Measurements from ENCODE around the gene FBXO5.
"Not testable (repeated sequence)": the region's sequence is repeated elsewhere in the genome, so short reads cannot be mapped to it uniquely, and the experiment has no call there.

The FBXO5 gene

DNA sequence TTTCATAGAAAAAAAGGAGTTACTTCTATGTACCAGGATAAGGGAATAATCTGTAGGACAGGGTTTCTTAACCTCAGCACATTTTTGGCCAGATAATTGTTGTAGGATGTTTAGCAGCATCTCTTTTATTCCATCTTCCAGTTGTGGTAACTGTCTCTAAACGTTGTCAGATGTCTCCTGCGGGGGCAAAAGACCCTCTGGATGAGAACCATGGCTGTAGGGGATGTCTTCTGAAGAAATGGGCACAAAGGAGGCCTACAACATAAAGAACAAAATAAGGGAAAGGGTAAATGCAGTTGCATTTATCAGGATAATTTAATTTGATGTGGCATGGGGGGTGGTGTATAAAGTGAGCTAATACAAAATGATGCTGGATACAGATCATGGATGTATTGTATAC is 4.1 kb upstream of the FBXO5 start:
- no peak for DNase-seq

DNA sequence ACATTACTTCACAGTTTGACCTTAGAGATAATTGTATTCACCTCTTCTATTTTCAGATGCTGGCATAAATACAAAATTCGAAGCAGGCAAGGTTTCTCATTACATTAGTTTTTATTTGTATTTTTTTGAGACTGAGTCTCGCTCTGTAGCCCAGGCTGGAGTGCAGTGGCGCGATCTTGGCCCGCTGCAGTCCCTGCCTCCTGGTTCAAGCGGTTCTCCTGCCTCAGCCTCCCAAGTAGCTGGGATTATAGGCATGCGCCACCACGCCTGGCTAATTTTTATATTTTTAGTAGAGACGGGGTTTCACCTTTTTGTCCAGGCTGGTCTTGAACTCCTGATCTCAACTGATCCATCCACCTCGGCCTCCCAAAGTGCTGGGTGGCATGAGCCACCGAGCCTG is 2.5 kb upstream of the FBXO5 start:
- not testable (repeated sequence) for DNase-seq

DNA sequence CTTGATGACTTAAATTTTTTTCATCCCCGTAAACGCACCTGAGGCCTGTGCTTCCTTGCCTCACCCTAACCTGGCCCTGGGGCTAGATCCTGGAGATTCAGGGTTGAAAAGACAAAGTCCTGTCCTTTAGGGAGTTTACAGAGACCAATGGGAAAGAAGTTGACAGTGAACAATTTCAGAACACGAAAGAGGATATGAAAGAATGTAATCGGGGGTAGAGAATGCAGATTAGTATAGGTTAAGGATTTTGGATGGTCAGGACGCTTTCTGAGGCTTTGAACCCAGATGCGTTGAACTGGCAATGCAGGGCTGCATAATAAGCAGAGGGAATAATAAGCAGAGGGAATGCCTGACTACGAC is 1.7 kb upstream of the FBXO5 start:
- DNase-seq, result peak; percentile 6

DNA sequence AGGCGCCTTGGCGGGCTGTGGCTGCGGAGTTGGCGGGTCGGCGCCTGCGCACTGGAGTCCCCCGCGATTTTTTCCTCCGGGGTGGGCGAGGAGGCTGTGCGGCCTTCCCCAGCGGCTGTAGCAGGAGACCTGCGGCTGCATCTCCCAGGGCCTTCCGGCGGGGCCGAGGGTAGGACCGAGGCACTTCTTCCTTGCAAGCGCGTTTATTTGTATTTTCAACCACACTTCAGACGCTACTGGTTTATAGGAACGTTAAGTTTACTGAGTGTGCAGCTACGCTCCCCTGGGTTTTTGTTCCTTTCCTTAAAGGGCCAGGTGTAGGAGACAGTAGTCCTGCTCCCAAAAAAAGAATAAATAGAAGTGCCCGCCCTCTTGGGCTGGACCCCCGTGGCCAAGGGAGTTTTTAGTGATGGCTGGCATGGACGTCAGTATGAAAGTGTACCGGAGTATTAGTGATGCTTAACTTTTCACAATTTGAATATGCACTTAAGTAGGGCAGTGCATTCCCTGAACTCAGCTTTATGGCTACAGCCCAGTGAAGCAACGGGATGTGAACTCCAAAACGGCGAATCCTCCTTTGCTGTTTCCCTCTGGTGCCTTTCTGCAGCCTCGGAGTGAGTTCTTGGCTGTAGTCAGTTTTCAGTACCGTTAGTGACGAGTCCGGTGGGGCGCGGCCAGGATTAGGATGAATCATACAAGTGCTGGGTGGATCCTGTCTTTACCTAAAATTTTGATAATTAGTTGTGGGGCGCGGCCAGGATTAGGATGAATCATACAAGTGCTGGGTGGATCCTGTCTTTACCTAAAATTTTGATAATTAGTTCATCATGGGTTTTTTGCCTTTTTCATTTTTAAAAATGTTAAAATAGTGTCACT is 1.0 kb upstream of the FBXO5 start:
- DNase-seq, result peak; percentile 81

DNA sequence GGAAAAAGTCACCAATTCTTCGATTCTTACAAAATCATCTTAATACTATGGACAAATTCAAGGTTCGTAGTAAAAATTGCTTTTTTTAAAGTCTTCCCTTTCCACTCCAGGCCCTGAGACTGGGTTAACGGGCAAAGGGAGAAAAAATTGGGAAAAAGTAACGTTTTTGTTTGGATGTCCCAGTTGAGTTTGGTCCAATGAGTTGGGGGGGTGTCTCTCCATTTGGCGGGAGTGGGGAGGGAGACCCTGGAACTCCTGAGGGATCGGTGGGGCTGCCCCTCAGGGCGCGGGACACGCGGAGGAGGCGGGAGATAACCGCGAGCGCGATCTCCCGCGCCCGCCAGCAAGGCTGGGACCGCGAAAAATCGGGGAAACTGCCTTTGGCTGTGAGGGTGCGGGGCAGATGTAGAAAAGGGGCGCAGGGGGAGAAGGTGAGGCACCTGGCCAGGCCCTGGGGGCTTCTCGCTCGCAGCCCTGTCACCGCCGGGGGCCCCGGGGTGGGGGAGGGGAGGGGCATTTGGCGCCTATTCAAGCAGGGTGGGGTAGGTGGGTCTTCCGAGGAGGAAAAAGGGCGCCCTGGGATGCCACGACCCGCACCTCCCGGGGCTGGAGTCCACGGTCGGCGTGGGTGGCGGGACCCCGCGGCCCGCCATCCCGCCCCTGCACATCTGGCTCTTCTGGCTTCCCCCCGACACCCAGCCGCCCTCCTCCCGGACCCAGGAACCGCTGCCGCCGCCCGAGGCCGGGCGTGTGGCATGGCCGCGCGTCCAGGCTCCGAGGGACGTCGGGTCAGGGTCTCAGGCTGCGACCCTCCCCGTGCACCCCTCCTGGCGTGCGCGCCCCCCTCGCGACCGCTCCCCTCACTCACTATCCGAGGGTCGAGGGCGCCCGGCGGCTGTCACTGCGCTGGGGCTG is 595 bp downstream of the FBXO5 start:
- no peak for DNase-seq

DNA sequence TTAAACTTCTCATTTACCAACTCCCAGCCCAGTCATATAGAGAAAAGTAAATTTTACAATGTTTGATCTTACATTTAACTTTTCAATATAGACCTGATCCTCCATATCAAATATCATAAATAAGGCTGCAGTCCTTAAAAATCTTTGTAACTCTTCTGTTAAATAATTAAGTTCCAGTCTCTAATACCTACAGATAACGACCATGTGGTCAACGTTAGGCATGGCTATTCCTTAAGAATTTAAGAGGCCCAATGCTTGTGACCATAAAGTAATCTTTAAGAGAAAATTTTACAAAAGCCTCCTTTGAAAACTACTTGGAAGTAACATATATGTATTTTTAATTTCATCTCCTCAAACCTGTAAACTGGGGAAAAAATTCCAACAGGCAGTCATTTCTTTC is 1.6 kb downstream of the FBXO5 start:
- DNase-seq, result no peak

DNA sequence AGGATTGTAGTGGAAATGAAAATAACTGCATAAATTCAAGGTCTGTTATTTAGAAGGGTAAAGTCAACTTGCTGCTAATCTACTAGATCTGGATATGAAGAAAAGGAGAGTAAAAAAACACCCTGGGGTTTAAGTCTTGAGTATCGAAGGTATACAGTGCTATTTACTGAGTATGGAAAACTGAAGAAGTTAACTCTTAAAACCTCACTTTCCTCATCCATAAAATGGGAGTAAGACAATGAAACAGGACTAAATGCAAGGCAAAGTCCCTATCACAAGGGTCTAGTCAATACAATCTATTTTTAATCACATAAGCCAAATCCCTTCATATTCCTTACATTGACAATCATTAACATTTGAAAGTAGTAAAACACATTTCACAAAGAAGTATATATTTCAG is 2.2 kb downstream of the FBXO5 start:
- DNase-seq, result no peak

DNA sequence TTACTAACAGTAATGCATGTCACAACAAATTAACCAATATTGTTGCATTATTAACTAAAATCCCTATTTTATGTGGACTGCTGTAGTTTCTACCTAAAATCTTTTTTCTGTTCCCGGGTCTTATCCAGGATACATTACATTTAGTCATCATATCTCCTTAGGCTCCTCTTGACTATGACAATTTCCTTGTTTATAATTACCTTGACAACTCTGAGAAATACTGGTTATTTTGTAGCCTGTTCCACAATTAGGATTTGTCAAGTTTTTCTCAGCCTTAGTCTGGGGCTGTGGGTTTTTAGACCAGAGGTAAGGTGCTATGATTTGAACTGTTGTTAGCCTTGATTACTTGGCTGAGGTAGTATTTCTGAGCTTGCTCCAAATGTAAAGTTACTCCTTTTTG is 3.7 kb downstream of the FBXO5 start:
- DNase-seq, result no peak

DNA sequence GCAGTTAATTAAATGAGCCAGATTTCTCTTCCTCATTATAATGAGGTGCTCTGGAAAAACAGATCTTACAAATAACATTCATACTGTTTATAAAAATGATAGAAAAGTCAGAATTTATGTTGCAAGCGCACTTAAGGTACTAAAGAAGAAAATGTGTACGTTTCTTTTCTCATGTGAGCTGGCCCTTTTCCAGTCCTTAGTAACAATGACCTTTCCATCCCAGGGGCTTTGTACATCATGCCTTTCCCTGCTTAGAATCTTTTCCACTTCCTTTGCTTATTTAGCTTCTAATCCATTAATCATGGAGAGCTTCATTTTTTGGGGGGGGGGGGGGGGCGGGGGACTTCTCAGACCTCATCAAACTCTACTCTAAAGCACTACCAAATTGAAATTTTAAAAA is 4.8 kb downstream of the FBXO5 start:
- peak; percentile 18 for DNase-seq

DNA sequence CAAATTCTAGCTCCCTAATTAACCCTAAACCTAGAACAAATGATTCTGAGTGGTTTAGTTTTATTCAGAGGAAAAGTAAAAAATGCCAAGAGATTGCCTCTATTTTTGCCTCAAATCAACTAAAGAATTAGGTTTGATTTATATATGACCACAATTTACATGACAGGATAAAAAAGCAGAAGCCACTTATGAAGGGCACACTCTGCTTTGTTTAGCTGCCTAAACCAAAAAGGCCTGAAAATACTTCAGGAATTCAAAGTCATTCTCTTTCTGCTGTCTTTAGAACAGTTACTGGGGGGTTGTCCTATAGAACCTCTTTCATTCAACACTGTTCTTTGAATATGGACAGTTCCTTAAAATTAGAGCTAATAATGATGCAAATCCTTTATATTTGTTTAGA is 5.3 kb downstream of the FBXO5 start:
- DNase-seq, result no peak

DNA sequence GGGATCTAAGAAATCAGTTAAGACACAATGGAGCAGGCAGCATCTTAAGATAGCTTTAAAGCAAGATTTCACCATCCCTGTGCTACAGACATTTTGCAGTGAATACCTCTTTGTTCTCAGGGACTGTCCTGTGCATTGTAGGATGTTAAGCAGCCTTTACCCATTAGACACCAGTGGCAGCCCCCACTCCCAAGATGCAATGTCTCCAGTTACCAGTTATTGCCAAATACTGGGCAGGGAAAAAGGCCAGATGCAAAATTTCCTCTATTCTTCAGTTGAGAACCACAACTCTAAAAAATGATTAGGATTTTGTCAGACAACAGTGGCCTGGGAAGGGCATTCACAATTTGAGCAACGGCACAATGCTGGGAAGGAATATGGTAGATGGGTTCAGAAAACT is 6.1 kb downstream of the FBXO5 start:
- peak; percentile 6 for DNase-seq

DNA sequence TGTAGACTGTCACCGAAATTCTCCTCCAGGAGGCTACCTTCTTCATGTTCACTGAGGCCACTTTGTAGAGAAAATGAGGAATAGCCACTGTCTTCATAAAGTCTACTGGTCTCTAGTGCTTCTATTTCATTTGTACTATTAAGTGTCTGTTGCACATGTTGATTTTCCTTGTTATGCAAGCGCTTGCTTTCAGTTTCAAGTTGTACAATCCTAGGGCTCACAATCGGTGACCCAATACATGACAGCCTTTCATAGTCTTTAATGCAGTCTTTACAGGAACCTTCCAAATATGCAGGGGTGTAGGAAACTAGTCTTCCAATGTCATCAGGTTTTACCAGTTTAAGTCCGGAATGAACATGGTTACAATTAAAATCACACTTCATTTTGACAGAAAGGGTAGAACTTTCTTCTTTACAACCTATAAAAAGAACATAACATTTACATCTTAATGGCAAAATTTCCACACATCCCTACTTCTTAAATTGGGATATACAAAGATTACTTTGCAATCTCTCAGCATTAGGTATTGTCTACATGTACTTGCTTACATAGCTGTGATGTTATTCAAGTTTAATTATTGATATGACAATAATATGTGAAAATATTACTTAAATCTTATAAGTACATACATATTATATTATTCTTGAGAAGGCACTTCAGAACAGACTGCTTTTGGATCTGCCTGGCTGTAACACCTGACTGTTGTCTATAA is 7.5 kb downstream of the FBXO5 start:
- no peak for DNase-seq

DNA sequence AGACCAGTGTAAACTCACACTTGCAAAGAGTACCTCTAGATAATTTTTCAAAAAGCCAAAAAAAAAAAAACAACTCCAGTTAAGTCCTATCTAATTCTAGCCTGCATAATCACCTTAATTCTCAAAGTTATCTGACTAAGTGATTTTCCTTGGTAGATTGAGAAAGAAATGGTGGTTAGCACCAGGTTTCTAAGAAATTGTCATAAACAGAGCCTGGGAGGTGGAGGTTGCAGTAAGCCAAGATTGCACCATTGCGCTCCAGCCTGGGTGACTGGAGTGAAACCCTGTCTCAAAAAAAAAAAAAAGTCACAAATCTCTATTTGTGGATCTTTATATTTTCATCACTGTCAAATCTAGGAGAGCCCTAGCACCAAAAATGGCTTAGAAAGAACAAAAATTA is 8.9 kb downstream of the FBXO5 start:
- DNase-seq, result no peak

DNA sequence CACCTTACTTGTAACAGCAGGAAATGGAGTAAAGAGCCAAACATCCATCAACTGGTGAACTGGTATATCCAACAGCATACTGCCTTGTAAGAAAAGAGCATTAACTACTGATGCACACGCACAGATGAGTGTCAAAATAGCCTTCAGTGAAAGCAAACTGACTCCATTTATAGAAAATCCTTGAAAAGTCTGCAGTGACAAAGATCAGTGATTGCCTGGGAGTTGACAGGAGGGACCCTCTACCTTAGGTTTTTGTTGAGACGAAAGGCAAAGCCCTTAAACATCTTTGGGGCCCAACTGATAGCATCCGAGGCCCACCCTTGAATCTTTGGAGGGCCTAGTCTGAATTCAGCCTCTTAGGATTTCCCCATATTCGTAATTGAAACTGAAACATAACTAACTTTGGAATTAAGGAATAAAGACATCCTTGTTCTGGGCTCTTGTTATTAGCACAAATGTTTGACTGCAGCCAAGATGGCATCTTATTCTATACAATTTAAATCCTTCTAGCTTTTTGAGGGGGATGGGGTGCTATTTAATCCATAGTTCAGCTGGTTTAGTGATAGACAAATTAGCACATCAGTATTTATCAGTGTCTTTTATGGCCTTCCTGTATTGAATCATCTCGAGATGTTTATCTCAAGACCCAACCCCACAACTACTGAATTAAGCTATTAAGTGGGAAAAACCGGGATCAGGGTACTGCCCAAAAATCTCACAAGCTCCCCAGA is 13.0 kb downstream of the FBXO5 start:
- no peak for DNase-seq

DNA sequence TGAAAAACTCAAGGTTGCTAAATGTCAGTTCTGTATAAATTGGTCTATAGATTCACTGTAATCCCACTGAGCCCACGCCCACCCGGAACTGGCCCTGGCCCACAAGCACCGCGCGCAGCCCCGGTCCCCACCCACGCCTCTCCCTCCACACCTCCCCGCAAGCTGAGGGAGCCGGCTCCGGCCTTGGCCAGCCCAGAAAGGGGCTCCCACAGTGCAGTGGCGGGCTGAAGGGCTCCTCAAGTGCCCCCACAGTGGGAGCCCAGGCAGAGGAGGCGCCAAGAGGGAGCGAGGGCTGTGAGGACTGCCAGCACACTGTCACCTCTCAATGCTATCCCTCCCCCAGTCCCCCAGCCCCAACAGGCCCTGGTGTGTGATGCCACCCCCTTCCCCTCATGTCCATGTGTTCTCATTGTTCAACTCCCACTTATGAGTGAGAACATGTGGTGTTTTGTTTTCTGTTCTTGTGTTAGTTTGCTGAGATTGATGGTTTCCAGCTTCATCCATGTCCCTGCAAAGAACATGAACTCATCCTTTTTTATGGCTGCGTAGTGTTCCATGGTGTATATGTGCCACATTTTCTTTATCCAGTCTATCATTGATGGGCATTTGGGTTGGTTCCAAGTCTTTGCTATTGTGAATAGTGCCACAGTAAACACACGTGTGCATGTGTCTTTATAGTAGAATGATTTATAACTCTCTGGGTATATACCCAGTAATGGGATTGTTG is 16.5 kb downstream of the FBXO5 start:
- not testable (repeated sequence) for DNase-seq

DNA sequence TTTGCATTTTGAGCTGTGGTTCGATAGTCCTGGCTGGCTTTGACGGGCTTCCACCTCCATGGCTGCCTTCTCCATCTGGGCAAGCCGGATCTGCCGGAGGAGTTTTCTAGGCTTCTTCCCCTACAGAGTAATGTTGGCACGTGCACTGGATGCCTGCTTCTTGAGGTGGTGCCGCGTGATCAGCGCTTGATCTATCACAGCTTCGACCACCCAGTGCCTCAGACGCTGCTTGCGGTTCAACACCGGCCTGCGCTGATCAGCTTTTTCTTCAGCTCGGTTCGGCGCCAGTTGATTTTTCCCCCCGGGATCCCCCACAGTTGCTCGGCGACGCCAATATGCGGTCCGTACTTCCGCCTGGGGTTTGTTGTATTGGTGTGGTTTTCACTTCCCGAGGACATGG is 23.5 kb downstream of the FBXO5 start:
- no peak for DNase-seq

DNA sequence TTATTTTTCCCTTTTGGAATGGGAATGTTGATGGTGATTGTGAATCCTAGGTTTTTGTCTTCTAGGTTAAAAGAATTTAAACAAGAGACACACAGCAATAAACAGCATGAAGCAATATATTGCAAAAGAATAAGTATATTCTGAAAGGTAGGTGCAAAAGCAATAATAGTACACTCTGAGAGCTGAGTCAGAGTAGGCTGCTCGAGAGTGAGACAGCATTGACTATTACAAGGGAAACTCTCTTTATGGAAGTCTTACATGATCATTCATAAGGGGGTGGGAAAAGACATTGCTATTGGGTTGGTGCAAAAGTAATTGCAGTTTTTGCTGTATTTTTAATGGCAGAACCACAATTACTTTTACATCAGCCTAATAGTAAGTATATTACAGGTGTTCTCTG is 25.0 kb downstream of the FBXO5 start:
- no peak for DNase-seq

DNA sequence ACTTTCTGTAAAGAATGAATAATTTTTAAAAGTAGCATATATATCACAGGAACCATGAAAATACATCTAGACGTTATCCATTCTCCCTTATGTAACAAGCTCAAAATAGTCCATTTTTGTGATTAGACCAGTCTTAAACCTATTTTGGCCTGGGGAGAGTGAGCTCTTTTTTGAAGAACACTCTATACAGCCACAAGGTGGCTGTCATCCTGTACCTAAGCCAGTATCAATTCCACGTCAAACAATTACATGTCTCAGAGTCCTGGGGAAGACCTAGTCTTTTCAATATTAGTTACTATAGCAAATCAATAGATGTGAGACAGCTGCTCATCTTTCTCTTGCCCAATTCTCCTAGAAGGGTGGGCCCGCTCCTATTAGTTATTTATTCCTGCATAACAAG is 28.4 kb downstream of the FBXO5 start:
- no peak for DNase-seq

DNA sequence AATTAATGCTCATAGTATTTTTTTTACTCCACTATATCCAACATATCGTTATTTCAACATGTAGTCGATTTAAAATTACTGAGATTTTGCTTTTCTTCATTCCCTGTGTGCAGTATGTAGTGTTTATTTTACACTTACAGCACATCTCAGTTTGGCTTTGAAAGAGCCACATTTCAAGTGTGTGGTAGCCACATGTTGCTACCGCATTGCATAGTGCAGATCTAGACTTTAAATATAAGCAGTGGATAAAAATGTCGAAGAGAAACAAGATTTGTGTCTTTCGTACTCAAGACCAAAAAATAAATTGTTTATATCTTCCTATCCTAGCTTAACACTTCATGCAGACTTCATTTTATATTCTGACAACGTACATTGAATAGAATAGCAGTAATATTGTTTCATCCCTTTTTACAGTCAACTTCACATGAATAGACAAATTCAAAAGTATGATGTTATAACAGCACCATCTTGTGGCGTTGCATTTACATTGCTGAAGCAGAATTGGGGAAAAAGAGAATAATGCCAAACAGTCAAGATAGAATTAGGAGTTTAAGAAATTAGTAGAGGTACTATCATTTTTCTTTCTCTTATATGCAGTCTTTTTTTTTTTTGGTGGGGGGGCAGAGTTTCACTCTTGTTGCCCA is 29.9 kb downstream of the FBXO5 start:
- peak; percentile 37 for DNase-seq

DNA sequence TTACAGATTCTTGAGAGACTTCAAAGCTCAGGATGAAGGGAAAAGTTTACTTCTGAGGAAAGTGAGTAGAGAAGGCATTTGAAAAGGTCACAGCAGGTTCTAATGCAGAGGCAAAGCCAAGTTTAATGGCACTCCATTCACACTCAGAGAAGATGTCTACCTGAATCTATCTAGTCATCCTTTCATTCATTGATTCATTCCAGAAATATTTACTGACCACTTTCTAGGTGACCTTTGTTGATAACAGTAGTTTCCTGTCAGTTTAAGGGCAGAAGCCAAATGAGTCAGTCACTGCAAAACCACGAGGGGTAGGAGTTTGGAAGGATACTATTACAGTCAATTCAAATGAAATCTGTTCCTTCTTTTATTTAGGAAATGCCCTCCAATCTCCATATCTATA is 30.8 kb downstream of the FBXO5 start:
- peak; percentile 28 for DNase-seq

DNA sequence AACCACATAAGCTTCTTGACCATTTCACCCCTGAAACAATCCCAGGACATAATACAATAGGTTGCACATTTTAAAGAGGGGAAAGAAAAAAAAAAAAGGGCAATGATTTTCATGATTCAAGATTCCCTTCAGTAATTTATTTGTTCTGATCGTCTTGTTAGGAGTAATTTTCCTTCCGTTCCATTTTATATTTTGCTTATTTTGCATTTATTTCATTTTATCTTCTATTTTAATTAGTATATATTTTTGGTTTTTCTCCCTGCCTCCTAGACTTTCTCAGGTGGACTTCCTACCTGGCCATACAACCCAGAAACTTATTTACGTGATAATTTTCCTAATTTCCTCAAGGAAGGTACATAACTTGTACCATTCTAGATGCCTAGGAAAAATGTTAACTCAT is 32.6 kb downstream of the FBXO5 start:
- DNase-seq, result no peak

Data from fibroblast of skin of right quadriceps (primary cell).